Activated naive CD8-positive, alpha-beta T cell treated with anti-CD3 and anti-CD28 coated beads, Interleukin-2, amount 50 U/mL, for 24 hours (primary cell): Measurements from ENCODE around the gene ERMAP.

Experiments used
- ATAC-seq: fragments of 150-1000 bp; cut with Tn5 transposase; one replicate; pipeline ENCODE4 v1.10.0; 2021
- DNase-seq: peaks from one replicate; pipeline ENCODE4 v3.0.0; 2021
- H3K27ac Mint-ChIP-seq: one replicate; pipeline ENCODE4 v1.8.0; 2021; ENCODE audit warnings: mild to moderate bottlenecking, mixed read lengths
- H3K27me3 Mint-ChIP-seq: one replicate; pipeline ENCODE4 v1.8.0; 2021; ENCODE audit warnings: mixed read lengths
- H3K36me3 Mint-ChIP-seq: one replicate; pipeline ENCODE4 v1.8.0; 2021; ENCODE audit warnings: low read depth, mixed read lengths
- H3K4me1 Mint-ChIP-seq: one replicate; pipeline ENCODE4 v1.8.0; 2021; ENCODE audit warnings: mixed read lengths
- H3K4me3 Mint-ChIP-seq: one replicate; pipeline ENCODE4 v1.8.0; 2021; ENCODE audit warnings: mild to moderate bottlenecking, moderate library complexity, mixed read lengths
- H3K9me3 Mint-ChIP-seq: one replicate; pipeline ENCODE4 v1.8.0; 2021; ENCODE audit warnings: mixed read lengths

ERMAP gene

GRCh38 chr1:42824481-42825035, 7.6 kb downstream of the ERMAP start:
- H3K9me3 Mint-ChIP-seq, result no peaks in the 10 kb centered on the region
- DNase-seq (no peak), ATAC-seq (no peak)
- H3K36me3 Mint-ChIP-seq, result no peaks in the 10 kb centered on the region
- H3K27me3 Mint-ChIP-seq, result no peaks in the 10 kb centered on the region
- H3K4me3 Mint-ChIP-seq, result no peak overlapping the region
- peaks cover 9% of the 10 kb centered on the region for H3K4me1 Mint-ChIP-seq
- no peak overlapping the region for H3K27ac Mint-ChIP-seq

DNA sequence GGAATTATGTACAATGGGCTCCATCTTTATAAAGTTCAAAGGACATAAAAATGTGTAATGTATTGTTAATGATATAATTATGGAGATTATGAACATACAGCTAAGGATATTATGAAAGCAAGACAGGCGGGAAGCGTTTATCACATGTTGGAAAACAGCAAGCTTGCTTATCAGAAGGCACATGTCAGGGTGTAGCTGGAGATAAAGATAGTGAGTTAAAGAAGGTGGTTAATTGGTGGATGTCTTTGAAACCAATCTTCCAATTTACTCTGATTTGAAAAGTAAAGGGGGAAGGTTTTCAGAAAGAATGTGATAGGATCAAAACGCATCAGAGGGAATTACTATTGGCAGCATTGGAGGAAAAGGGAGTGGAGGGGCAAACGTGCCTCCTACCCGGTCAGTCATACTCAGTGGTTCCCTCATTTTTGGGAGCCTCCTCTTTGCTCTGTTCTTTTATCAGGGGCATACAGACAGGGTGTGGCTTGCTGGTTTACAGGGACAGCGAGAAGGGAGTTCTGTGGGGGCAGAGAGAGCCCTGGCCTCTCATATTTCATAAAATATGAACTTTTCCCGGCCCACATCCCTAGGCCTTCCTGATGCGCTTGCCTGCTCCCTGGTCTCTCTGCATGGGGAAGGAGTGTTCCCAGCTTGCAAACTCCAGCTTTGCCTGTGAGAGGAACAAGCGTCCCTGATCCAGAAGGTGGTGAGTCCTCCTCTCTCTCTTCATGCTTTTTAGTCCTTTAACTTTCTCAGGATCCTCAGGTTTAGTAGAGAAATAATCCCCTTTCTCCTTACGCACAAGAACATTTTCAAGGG, 8.3 kb downstream of the ERMAP start:
- DNase-seq (no peak), ATAC-seq (no peak)
- Mint-ChIP-seq H3K36me3 (no peaks in the 10 kb centered on the region), H3K27me3 (no peaks in the 10 kb centered on the region), H3K9me3 (no peaks in the 10 kb centered on the region), H3K4me3 (no peak overlapping the region), H3K27ac (no peak overlapping the region), H3K4me1 (peaks cover 9% of the 10 kb centered on the region)

- no peak overlapping the region for H3K27ac Mint-ChIP-seq
- DNase-seq (no peak), ATAC-seq (no peak)
- no peaks in the 10 kb centered on the region for H3K4me1 Mint-ChIP-seq
- no peaks in the 10 kb centered on the region for H3K27me3 Mint-ChIP-seq
- H3K4me3 Mint-ChIP-seq, result no peak overlapping the region
- H3K36me3 Mint-ChIP-seq, result peaks cover 3% of the 10 kb centered on the region
- H3K9me3 Mint-ChIP-seq, result no peaks in the 10 kb centered on the region
Measured at GRCh38 chr1:42830631-42831030, 13.7 kb downstream of the ERMAP start.

DNA sequence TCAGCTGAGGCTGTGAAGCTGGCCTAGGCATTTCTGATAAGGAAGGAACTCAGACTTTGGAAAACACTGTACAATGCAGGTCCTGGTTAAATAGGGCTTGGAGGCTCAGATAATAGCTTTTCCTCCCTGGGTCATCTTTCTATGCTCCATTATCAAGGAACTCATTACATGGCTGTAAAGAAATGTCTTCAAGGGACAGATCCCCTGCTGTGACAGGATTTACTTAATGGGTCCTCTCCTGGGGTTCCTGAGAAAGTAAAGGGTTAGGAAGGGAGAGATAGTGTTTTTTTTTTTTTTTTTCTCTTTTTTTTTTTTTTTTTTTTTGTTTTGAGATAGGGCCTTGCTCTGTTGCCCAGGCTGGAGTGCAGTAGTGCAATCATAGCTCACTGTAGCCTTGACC, 14.4 kb downstream of the ERMAP start:
- no peak overlapping the region for H3K4me3 Mint-ChIP-seq
- no peaks in the 10 kb centered on the region for H3K9me3 Mint-ChIP-seq
- ATAC-seq (no peak), DNase-seq (no peak)
- no peaks in the 10 kb centered on the region for H3K4me1 Mint-ChIP-seq
- no peaks in the 10 kb centered on the region for H3K27me3 Mint-ChIP-seq
- peaks cover 5% of the 10 kb centered on the region for H3K36me3 Mint-ChIP-seq
- no peak overlapping the region for H3K27ac Mint-ChIP-seq

GRCh38 chr1:42832641-42833240, 15.8 kb downstream of the ERMAP start:
- DNase-seq, result no peak
- no peak for ATAC-seq

GRCh38 chr1:42833981-42834380, 17.1 kb downstream of the ERMAP start:
- H3K27me3 Mint-ChIP-seq, result no peaks in the 10 kb centered on the region
- DNase-seq, result no peak
- H3K4me3 Mint-ChIP-seq, result no peak overlapping the region
- H3K4me1 Mint-ChIP-seq, result no peaks in the 10 kb centered on the region
- peaks cover 6% of the 10 kb centered on the region for H3K36me3 Mint-ChIP-seq
- H3K9me3 Mint-ChIP-seq, result no peaks in the 10 kb centered on the region
- ATAC-seq, result no peak
- no peak overlapping the region for H3K27ac Mint-ChIP-seq

More at GRCh38 chr1:42832641-42833240, 15.8 kb downstream of the ERMAP start:
- Mint-ChIP-seq H3K27me3 (no peaks in the 10 kb centered on the region), H3K4me1 (no peaks in the 10 kb centered on the region), H3K9me3 (no peaks in the 10 kb centered on the region), H3K27ac (no peak overlapping the region), H3K36me3 (peaks cover 6% of the 10 kb centered on the region), H3K4me3 (no peak overlapping the region)

- Mint-ChIP-seq H3K4me3 (no peak overlapping the region), H3K4me1 (no peaks in the 10 kb centered on the region), H3K9me3 (no peaks in the 10 kb centered on the region), H3K27ac (no peak overlapping the region), H3K36me3 (peaks cover 6% of the 10 kb centered on the region), H3K27me3 (no peaks in the 10 kb centered on the region)
- DNase-seq (no peak), ATAC-seq (no peak)
Measured at GRCh38 chr1:42834803-42835202, 17.9 kb downstream of the ERMAP start.

DNA sequence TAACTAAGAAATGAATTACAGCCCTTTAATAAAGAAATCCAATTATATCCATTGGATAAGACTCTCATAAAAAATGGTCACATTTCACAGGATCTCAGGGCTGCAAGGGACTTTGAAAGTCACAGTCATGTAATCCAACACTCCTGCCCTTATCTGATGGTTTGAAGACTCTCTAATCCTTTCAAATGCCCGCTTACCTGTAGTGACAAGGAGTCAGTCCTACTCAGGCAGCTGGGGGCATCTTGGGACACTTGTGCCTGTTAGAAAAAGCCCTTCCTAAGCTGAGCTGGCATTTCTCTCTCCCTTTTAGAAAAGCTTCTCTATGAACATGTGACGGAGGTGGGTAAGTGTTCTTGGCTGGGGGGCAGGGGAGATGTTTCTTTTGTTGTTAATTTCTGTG, 18.5 kb downstream of the ERMAP start:
- H3K4me1 Mint-ChIP-seq, result no peaks in the 10 kb centered on the region
- no peaks in the 10 kb centered on the region for H3K27me3 Mint-ChIP-seq
- H3K27ac Mint-ChIP-seq, result no peak overlapping the region
- ATAC-seq (no peak), DNase-seq (no peak)
- H3K36me3 Mint-ChIP-seq, result peaks cover 4% of the 10 kb centered on the region
- no peak overlapping the region for H3K4me3 Mint-ChIP-seq
- H3K9me3 Mint-ChIP-seq, result no peaks in the 10 kb centered on the region

DNA sequence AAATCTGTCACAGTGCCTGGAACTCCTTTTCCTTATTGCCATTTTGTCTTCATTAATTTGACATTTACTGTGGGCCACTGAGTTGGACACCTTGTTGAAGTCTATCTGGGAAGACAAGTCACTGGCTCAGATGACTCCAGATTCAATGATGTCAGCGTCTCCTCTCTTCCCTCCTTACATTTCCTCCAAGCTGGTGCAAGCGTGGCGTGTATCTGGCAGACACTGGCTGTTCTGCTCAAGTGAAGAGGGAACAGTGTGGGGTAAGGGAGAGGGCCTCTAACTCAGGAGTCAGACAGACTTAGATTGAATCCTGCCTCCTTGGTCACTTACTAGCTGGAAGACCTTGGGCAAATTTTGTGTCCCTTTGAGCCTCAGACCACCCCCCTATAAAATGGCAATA, 20.8 kb downstream of the ERMAP start:
- H3K27ac Mint-ChIP-seq, result no peak overlapping the region
- no peaks in the 10 kb centered on the region for H3K27me3 Mint-ChIP-seq
- H3K36me3 Mint-ChIP-seq, result peaks cover 2% of the 10 kb centered on the region
- no peaks in the 10 kb centered on the region for H3K4me1 Mint-ChIP-seq
- ATAC-seq, result no peak
- no peak overlapping the region for H3K4me3 Mint-ChIP-seq
- no peaks in the 10 kb centered on the region for H3K9me3 Mint-ChIP-seq
- DNase-seq, result no peak

DNA sequence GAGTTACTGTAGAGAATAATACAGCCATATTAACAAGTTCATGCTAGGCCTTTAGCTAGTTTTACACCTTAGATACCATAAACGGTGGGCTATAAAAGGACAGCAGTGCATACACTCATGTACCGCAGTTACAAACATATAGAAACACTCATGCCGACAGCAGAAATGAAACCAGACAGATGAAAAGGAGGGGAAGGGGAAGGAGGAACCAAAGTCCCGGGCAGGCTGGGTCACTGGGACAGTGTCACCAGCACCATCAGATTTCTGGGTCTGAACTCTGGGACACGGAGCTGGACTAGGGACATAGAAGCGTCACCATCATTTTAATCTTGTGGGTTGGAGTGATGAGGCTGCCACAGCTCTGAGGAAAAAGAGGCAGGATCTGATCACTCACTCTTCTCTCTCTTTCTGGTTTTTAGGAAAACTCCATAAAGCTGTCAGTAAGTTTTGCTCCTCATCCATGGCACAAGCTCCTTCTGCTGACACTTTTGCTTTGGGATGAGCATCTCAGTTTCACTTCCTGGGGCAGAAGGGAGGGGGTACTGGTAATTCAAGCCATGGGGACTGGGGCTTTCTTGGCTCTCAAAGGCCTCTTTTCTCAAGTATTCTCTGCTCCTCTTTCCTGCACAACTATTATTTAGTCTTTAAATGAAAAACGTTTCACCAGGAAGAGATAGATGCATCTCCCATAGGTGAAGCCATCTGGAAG, 21.7 kb downstream of the ERMAP start:
- Mint-ChIP-seq H3K9me3 (no peaks in the 10 kb centered on the region), H3K4me3 (no peak overlapping the region), H3K27ac (no peak overlapping the region)

DNA sequence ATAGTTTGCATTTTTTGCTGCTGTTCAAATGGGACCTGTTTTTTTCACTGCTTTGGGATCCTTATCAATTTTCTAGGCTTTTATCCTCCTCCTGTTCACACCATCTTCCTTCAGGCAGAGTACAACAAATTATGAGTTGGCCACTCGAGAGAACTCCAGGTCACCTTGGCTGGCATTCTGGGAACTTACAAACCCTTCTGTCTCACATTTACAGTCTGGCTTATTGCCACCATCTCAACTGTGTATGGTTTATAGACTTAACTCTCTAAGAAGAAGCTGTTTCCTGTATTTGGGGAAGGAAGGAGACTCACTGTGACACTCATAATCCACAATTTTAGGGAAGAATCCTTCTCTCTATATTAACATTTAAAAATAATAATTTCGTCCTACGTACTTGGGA, 24.1 kb downstream of the ERMAP start:
- no peak overlapping the region for H3K27ac Mint-ChIP-seq
- DNase-seq (no peak), ATAC-seq (no peak)

More for the DNA sequence above, 21.7 kb downstream of the ERMAP start:
- Mint-ChIP-seq H3K27me3 (no peaks in the 10 kb centered on the region), H3K36me3 (peaks cover 2% of the 10 kb centered on the region), H3K4me1 (no peaks in the 10 kb centered on the region)
- DNase-seq, result no peak
- no peak for ATAC-seq

GRCh38 chr1:42841440-42842147, 24.7 kb downstream of the ERMAP start:
- no peaks in the 10 kb centered on the region for H3K27me3 Mint-ChIP-seq
- H3K27ac Mint-ChIP-seq, result no peak overlapping the region
- H3K9me3 Mint-ChIP-seq, result no peaks in the 10 kb centered on the region
- DNase-seq (no peak), ATAC-seq (no peak)
- H3K36me3 Mint-ChIP-seq, result peaks cover 5% of the 10 kb centered on the region
- H3K4me3 Mint-ChIP-seq, result no peak overlapping the region
- H3K4me1 Mint-ChIP-seq, result peaks cover 9% of the 10 kb centered on the region

More for the DNA sequence above, 24.1 kb downstream of the ERMAP start:
- no peaks in the 10 kb centered on the region for H3K27me3 Mint-ChIP-seq
- peaks cover 7% of the 10 kb centered on the region for H3K36me3 Mint-ChIP-seq
- H3K4me3 Mint-ChIP-seq, result no peak overlapping the region
- no peaks in the 10 kb centered on the region for H3K9me3 Mint-ChIP-seq
- H3K4me1 Mint-ChIP-seq, result peaks cover 6% of the 10 kb centered on the region

DNA sequence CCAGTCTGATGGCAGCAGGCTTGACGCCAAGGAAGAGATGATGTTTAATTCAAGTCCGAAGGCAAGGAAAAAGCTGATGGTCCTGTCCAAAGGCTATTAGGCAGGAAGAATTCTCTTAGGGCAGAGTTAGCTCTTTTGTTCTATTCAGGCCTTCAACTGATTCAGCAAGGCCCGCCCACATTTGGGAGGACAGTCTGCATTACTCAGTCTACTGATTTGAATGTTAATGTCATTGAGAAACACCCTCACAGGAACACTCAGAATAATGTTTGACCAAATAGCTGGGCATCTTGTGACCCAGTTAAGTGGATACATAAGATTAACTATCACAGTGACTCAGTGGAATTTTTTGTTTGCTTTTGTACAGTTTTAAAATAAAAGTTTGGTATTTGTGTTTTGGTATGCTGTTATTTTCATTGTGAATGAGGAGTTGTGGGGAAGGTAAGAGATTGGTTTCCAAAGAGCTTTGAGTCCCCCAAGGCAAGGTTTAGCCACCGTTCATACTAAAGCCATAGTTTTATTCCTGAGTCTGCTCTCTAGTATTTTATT, 27.7 kb downstream of the ERMAP start:
- peak; percentile 12 for DNase-seq
- no peaks in the 10 kb centered on the region for H3K27me3 Mint-ChIP-seq
- ATAC-seq, result no peak
- no peak overlapping the region for H3K4me3 Mint-ChIP-seq
- no peaks in the 10 kb centered on the region for H3K9me3 Mint-ChIP-seq
- H3K27ac Mint-ChIP-seq, result no peak overlapping the region
- peaks cover 31% of the 10 kb centered on the region for H3K4me1 Mint-ChIP-seq
- peaks cover 21% of the 10 kb centered on the region for H3K36me3 Mint-ChIP-seq

DNA sequence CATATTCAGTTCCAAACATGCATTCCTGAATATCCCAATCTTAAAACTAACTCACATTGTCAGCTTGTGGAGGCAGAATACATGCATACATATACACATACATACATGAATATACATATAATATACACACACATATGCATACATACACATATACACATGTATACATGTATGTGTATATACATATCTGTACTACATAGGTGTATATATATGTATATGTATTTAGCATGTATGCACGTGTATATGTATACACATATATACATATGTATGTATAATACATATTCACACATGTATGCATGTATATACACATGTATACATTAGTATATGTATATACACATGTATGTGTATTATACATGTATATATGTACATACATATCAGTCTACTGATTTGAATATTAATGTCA, 28.3 kb downstream of the ERMAP start:
- ATAC-seq, result no peak
- DNase-seq, result no peak
- no peak overlapping the region for H3K27ac Mint-ChIP-seq
- peaks cover 27% of the 10 kb centered on the region for H3K36me3 Mint-ChIP-seq
- peaks cover 34% of the 10 kb centered on the region for H3K4me1 Mint-ChIP-seq
- no peaks in the 10 kb centered on the region for H3K9me3 Mint-ChIP-seq
- H3K4me3 Mint-ChIP-seq, result no peak overlapping the region
- no peaks in the 10 kb centered on the region for H3K27me3 Mint-ChIP-seq
